Skeletal muscle tissue (tissue), 4 donors: ENCODE data around the gene R3HDM2. TPM values are rescaled to one million over a fixed set of nuclear protein-coding genes. Genes with fewer than 3 reads are reported as not detected.

Experiments
- H3K27ac ChIP-seq: one replicate; pipeline ENCODE4 v1.7.0; 2013; ENCODE audit warnings: mild to moderate bottlenecking, low read depth, low read length, inconsistent platforms
- H3K27me3 ChIP-seq, 3 donors: one replicate each; pipeline ENCODE4 v1.7.0; 2013; ENCODE audit warnings: low read length in 3 of 3; ENCODE audit not compliant: control insufficient read depth in 3 of 3, insufficient read depth in 3 of 3
- H3K36me3 ChIP-seq, 3 donors: one replicate each; pipeline ENCODE4 v1.7.0; 2013; ENCODE audit warnings: low read length in 3 of 3; ENCODE audit not compliant: control insufficient read depth in 3 of 3, insufficient read depth in 3 of 3
- H3K4me1 ChIP-seq, 3 donors: one replicate each; pipeline ENCODE4 v1.7.0; 2013; ENCODE audit warnings: low read length in 3 of 3, mild to moderate bottlenecking in 3 of 3; ENCODE audit not compliant: control insufficient read depth in 3 of 3, insufficient read depth in 3 of 3
- H3K4me3 ChIP-seq, 3 donors: one replicate each; pipeline ENCODE4 v1.7.0; 2013; ENCODE audit warnings: low read length in 3 of 3
- H3K9ac ChIP-seq, 3 donors: one replicate each; pipeline ENCODE4 v1.7.0; 2013; ENCODE audit warnings: low read length in 3 of 3, mild to moderate bottlenecking in 3 of 3, moderate library complexity in 2 of 3, low read depth in 1 of 3
- H3K9me3 ChIP-seq, 3 donors: one replicate each; pipeline ENCODE4 v1.7.0; 2013; ENCODE audit warnings: low read length in 3 of 3; ENCODE audit not compliant: control insufficient read depth in 3 of 3
- total RNA-seq: library from RNA; depleted of rRNA; stranded (reverse); fragments of >200 nt; gene quantifications from one replicate; pipeline ENCODE4 v1.2.3, GENCODE V29; 2014
- donor health status: Osteomylitis.

The R3HDM2 gene
- total RNA-seq, 1 donor from 2014 or later = 9.9 TPM

GRCh38 chr12:57210926-57211692 lies 219.7 kb downstream of the R3HDM2 start:
- Histone ChIP-seq H3K4me1 (peaks cover 15 to 30% (median 27%) of the 10 kb centered on the region in 3 donors), H3K9me3 (no peaks in the 10 kb centered on the region), H3K4me3 (no peak overlapping the region), H3K9ac (no peak overlapping the region), H3K27me3 (peaks cover 16 to 22% (median 22%) of the 10 kb centered on the region in 3 donors), H3K27ac (no peak overlapping the region), H3K36me3 (peaks cover 14 to 26% (median 16%) of the 10 kb centered on the region in 3 donors)

DNA sequence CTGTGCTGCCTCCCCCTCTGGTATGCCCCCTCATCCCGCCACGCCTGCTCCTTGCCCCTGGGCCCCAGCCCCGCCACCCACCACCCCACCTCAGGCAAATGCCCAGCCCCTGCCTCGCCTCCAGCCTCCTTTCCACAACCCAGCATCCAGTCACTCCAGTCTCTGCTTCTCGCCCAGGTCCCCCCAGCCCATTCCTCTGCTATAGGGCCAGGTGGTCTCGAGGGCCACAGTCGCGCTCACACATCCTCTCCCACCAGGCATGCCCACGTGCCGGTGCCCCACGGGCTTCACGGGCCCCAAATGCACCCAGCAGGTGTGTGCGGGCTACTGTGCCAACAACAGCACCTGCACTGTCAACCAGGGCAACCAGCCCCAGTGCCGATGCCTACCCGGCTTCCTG lies 220.4 kb downstream of the R3HDM2 start:
- Histone ChIP-seq H3K27ac (no peak overlapping the region), H3K9ac (no peak overlapping the region), H3K9me3 (no peaks in the 10 kb centered on the region), H3K27me3 (peaks cover 10 to 16% (median 15%) of the 10 kb centered on the region in 3 donors), H3K4me1 (peaks cover 10 to 25% (median 21%) of the 10 kb centered on the region in 3 donors), H3K36me3 (peaks cover 21 to 29% (median 23%) of the 10 kb centered on the region in 3 donors), H3K4me3 (no peak overlapping the region)

GRCh38 chr12:57209916-57210315 lies 220.9 kb downstream of the R3HDM2 start:
- Histone ChIP-seq H3K27me3 (peaks cover 4 to 11% (median 10%) of the 10 kb centered on the region in 3 donors), H3K4me3 (no peak overlapping the region), H3K36me3 (peaks cover 21 to 30% (median 23%) of the 10 kb centered on the region in 3 donors), H3K27ac (no peak overlapping the region), H3K9ac (no peak overlapping the region), H3K4me1 (peaks cover 10 to 22% (median 16%) of the 10 kb centered on the region in 3 donors), H3K9me3 (no peaks in the 10 kb centered on the region)

DNA sequence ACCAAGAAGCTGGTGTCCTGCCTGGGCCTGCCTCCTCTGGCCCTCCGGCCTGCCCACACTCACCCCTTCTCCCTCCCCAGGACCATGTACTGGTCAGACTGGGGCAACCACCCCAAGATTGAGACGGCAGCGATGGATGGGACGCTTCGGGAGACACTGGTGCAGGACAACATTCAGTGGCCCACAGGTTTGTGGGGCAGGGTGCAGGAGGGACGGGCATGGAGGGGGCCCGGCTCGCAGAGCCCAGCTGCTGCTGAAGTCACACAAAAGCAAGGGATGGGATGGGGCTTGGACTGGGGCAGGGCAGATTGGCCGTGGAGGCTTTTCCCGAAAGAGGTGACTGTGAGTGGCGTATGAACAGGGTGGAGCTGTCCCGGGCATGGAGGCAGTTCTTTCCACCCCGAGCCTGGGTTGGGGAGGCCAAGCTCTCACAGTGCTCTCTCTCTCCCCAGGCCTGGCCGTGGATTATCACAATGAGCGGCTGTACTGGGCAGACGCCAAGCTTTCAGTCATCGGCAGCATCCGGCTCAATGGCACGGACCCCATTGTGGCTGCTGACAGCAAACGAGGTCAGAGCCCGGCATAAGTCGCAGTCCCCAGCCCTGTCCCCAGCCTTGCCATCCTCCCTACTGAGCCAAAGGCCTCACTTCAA lies 222.1 kb downstream of the R3HDM2 start:
- Histone ChIP-seq H3K4me1 (peaks cover 4 to 12% (median 5%) of the 10 kb centered on the region in 3 donors), H3K4me3 (no peak overlapping the region), H3K27me3 (no peaks in the 10 kb centered on the region), H3K9me3 (no peaks in the 10 kb centered on the region), H3K36me3 (peaks cover 22 to 38% (median 23%) of the 10 kb centered on the region in 3 donors), H3K9ac (no peak overlapping the region), H3K27ac (no peak overlapping the region)

GRCh38 chr12:57207731-57208630 lies 222.9 kb downstream of the R3HDM2 start:
- Histone ChIP-seq H3K4me1 (peaks cover 0 to 6% (median 0%) of the 10 kb centered on the region in 3 donors), H3K4me3 (no peak overlapping the region), H3K9me3 (no peaks in the 10 kb centered on the region), H3K36me3 (peaks cover 25 to 42% (median 27%) of the 10 kb centered on the region in 3 donors), H3K27ac (no peak overlapping the region), H3K27me3 (peaks cover 0 to 3% (median 0%) of the 10 kb centered on the region in 3 donors), H3K9ac (no peak overlapping the region)

DNA sequence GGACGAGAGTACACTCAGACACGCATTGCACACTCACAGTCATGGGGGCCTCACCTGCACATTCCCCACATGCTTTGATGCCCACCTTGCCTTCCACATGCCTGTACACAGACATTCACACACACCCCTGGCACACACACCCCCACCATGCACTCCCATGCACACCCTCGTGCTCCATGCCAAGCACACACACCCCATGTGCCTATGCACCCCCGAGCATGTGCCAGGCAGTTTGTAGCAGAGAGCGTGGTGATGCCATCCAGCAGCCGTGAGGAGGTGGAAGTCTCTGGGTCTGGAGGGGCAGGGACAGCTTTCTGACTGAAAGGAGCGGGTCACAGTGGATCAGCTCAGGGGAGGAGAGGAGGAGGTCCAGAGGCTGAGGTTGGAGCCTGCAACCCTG lies 224.9 kb downstream of the R3HDM2 start:
- Histone ChIP-seq H3K9ac (no peak overlapping the region), H3K4me1 (peaks cover 0 to 2% (median 2%) of the 10 kb centered on the region in 3 donors), H3K27ac (no peak overlapping the region), H3K9me3 (no peaks in the 10 kb centered on the region), H3K36me3 (peaks cover 25 to 49% (median 36%) of the 10 kb centered on the region in 3 donors), H3K27me3 (peaks cover 0 to 13% (median 0%) of the 10 kb centered on the region in 3 donors), H3K4me3 (no peak overlapping the region)

- no peak overlapping the region for H3K4me3 ChIP-seq
- no peak overlapping the region for H3K9ac ChIP-seq
- peaks cover 0 to 2% (median 2%) of the 10 kb centered on the region in 3 donors for H3K4me1 ChIP-seq
- H3K9me3 ChIP-seq = no peaks in the 10 kb centered on the region
- H3K36me3 ChIP-seq = peaks cover 26 to 53% (median 35%) of the 10 kb centered on the region in 3 donors
- peaks cover 0 to 16% (median 0%) of the 10 kb centered on the region in 3 donors for H3K27me3 ChIP-seq
- no peak overlapping the region for H3K27ac ChIP-seq
Observed at GRCh38 chr12:57205186-57205585, 225.7 kb downstream of the R3HDM2 start.

DNA sequence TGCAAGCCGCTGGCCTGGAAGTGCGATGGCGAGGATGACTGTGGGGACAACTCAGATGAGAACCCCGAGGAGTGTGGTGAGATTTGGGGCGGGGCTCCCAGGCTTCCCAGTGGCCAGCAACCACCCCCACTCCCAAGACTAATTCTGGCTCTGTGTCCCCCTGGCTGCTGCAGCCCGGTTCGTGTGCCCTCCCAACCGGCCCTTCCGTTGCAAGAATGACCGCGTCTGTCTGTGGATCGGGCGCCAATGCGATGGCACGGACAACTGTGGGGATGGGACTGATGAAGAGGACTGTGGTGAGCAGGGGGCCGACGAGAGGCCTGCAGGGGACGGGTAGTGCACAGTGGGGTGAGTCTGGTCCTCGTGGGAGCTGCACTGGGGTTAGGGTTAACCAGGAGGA lies 226.4 kb downstream of the R3HDM2 start:
- no peak overlapping the region for H3K4me3 ChIP-seq
- peaks cover 0 to 16% (median 0%) of the 10 kb centered on the region in 3 donors for H3K27me3 ChIP-seq
- H3K9me3 ChIP-seq = no peaks in the 10 kb centered on the region
- peaks cover 27 to 50% (median 30%) of the 10 kb centered on the region in 3 donors for H3K36me3 ChIP-seq
- peaks cover 0 to 2% (median 2%) of the 10 kb centered on the region in 3 donors for H3K4me1 ChIP-seq
- no peak overlapping the region for H3K27ac ChIP-seq
- H3K9ac ChIP-seq = no peak overlapping the region

- Histone ChIP-seq H3K9ac (no peak overlapping the region), H3K36me3 (peaks cover 26 to 50% (median 30%) of the 10 kb centered on the region in 3 donors), H3K27me3 (peaks cover 0 to 16% (median 0%) of the 10 kb centered on the region in 3 donors), H3K4me1 (peaks cover 0 to 2% (median 2%) of the 10 kb centered on the region in 3 donors), H3K27ac (no peak overlapping the region), H3K9me3 (no peaks in the 10 kb centered on the region), H3K4me3 (no peak overlapping the region)
Observed at GRCh38 chr12:57203791-57204190, 227.1 kb downstream of the R3HDM2 start.
